Measurements from ENCODE around the gene CAST.

DNA sequence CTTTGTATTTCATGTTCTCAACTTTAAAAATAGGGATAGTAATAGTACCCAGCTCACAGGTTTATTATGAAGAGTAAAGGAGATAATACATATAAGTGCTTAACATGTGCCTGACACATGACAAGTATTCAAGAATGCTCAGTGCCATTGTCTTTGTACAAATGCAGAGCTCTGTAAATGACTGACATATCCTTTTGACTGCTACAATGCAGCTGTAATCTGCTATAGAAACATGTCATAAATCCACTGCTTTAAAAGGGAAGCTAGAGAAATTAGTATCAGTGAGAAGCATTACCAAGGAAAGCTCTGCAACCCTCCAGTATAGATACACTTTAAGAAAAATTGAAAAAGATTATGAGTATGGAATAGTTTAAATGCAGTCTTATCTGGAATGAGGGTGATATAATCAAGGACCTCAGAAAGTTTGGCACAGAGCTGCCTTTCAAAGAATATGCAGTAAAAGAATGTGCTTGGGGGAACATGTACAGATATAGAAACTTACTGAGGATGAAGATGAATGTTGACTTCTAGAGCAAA is 127.7 kb downstream of the CAST start:
- no peak for TF ChIP-seq POLR2A (IDR thresholded peaks at IDR 0.05; ENCODE audit: low read length)
- no peak for TF ChIP-seq GATA1 (IDR thresholded peaks at IDR 0.05; ENCODE audit: low read depth, low read length)

Data from erythroblast (primary cell).